Erythroblast (primary cell): ENCODE data around the gene PLEKHG1.

Experiments
- GATA1 ChIP-seq: IDR thresholded peaks from 2 replicates; pipeline ENCODE4 v1.6.1; 2011; ENCODE audit warnings: low read depth, mild to moderate bottlenecking, control low read depth, low read length, moderate library complexity
- POLR2A ChIP-seq: IDR thresholded peaks from 2 replicates; pipeline ENCODE4 v1.6.1; 2011; ENCODE audit warnings: mild to moderate bottlenecking, low read length

DNA sequence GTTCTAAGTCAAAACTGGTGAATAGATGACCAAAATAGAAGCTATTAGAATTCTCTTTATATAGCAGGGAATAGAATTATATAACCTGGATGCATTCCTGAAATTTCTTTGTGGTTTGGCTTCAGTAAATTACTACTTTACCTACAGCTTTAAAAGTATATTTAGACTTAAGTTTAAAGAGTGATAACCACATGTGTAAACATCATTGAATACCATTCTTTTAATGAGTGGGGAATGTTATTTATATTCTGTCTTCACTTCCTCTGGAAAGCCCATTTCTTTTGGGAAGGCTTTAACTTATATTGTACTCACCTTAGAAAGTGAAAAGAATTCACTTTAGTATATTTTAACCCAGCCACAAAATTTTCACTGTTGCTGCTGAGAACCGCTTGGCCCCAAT lies 39.1 kb downstream of the PLEKHG1 start:
- TF ChIP-seq POLR2A (no peak), GATA1 (no peak)
